Neural cell (in vitro differentiated cells): ENCODE measurements around the gene ISLR2. TPM values are rescaled to one million over a fixed set of nuclear protein-coding genes. Genes with fewer than 3 reads are reported as not detected.

Experiments
- H2AFZ ChIP-seq: fragments of 200-600, 300-800 bp; sonication (generic), shearing (Covaris generic); 2 replicates; pipeline ENCODE4 v1.6.0; 2014; ENCODE audit warnings: low read depth, mild to moderate bottlenecking, antibody characterized with exemption, low read length, moderate library complexity
- H3F3A ChIP-seq: fragments of 200-600 bp; shearing (Covaris generic); 2 replicates; pipeline ENCODE4 v1.6.1; 2016; ENCODE audit warnings: mild to moderate bottlenecking, moderate library complexity, mixed read lengths, antibody characterized with exemption, low read length; ENCODE audit not compliant: insufficient read depth, poor library complexity, severe bottlenecking
- H3K27ac ChIP-seq: fragments of 200-600, 300-800 bp; sonication (generic), shearing (Covaris generic); 2 replicates; pipeline ENCODE4 v1.5.1; 2014; ENCODE audit warnings: mild to moderate bottlenecking, low read length, moderate library complexity
- H3K27me3 ChIP-seq: fragments of 300-800, 200-600 bp; sonication (generic), shearing (Covaris generic); 2 replicates; pipeline ENCODE4 v1.6.0; 2014; ENCODE audit warnings: mild to moderate bottlenecking, low read depth, low read length, moderate library complexity; ENCODE audit not compliant: insufficient read depth
- H3K36me3 ChIP-seq: fragments of 300-800, 200-600 bp; sonication (generic), shearing (Covaris generic); 2 replicates; pipeline ENCODE4 v1.5.1; 2014; ENCODE audit warnings: mild to moderate bottlenecking, antibody characterized with exemption, low read length, moderate library complexity; ENCODE audit not compliant: insufficient read depth
- H3K4me2 ChIP-seq: fragments of 300-800, 200-600 bp; sonication (generic), shearing (Covaris generic); 2 replicates; pipeline ENCODE4 v1.6.0; 2014; ENCODE audit warnings: mild to moderate bottlenecking, low read length
- H3K4me3 ChIP-seq: fragments of 300-800, 200-600 bp; sonication (generic), shearing (Covaris generic); 2 replicates; pipeline ENCODE4 v1.5.1; 2014; ENCODE audit warnings: mild to moderate bottlenecking, low read length, moderate library complexity
- H3K79me2 ChIP-seq: fragments of 200-600 bp; shearing (Covaris generic); replicated peaks from 2 replicates; pipeline ENCODE4 v1.6.0; 2014; ENCODE audit warnings: mild to moderate bottlenecking, low read length, moderate library complexity; ENCODE audit not compliant: insufficient read depth
- H3K9ac ChIP-seq: fragments of 300-800, 200-600 bp; sonication (generic), shearing (Covaris generic); 2 replicates; pipeline ENCODE4 v1.6.1; 2016; ENCODE audit warnings: mild to moderate bottlenecking, low read length, mixed read lengths
- H3K9me2 ChIP-seq: fragments of 200-600 bp; shearing (Covaris generic); 2 replicates; pipeline ENCODE4 v1.6.1; 2016; ENCODE audit warnings: mild to moderate bottlenecking, low read length, mixed read lengths; ENCODE audit not compliant: insufficient read depth
- H3K9me3 ChIP-seq: fragments of 200-600, 300-800 bp; sonication (generic), shearing (Covaris generic); 2 replicates; pipeline ENCODE4 v1.6.1; 2016; ENCODE audit warnings: mild to moderate bottlenecking, mixed run types, low read length, moderate library complexity, mixed read lengths
- H4K20me1 ChIP-seq: fragments of 200-600 bp; shearing (Covaris generic); 2 replicates; pipeline ENCODE4 v1.6.1; 2016; ENCODE audit warnings: mild to moderate bottlenecking, mixed run types; ENCODE audit not compliant: insufficient read depth
- CTCF ChIP-seq: fragments of 450-650 bp; IDR thresholded peaks from 2 replicates; pipeline ENCODE4 v1.5.1; 2014; ENCODE audit warnings: antibody characterized with exemption, mild to moderate bottlenecking, moderate library complexity; ENCODE audit not compliant: poor library complexity, severe bottlenecking
- EP300 ChIP-seq: fragments of 450-650 bp; conservative IDR thresholded peaks from 2 replicates; pipeline ENCODE4 v1.6.1; 2014; ENCODE audit warnings: antibody characterized with exemption, mild to moderate bottlenecking, moderate library complexity; ENCODE audit not compliant: poor library complexity, severe bottlenecking
- EZH2 ChIP-seq: fragments of 200-600, 300-800 bp; shearing (Covaris generic), sonication (generic); IDR thresholded peaks from 2 replicates; pipeline ENCODE4 v1.6.1; 2014; ENCODE audit warnings: antibody characterized with exemption, low read length, borderline replicate concordance, mild to moderate bottlenecking; ENCODE audit not compliant: insufficient read depth, poor library complexity, severe bottlenecking
- MXI1 ChIP-seq: fragments of 450-650 bp; conservative IDR thresholded peaks from 2 replicates; pipeline ENCODE4 v1.6.1; 2014; ENCODE audit warnings: antibody characterized with exemption, mild to moderate bottlenecking; ENCODE audit not compliant: poor library complexity, severe bottlenecking
- POLR2AphosphoS5 ChIP-seq: IDR thresholded peaks from 2 replicates; pipeline ENCODE4 v1.6.1; 2012
- RAD21 ChIP-seq: fragments of 450-650 bp; conservative IDR thresholded peaks from 2 replicates; pipeline ENCODE4 v1.6.1; 2014; ENCODE audit warnings: antibody characterized with exemption, mild to moderate bottlenecking, moderate library complexity
- REST ChIP-seq: IDR thresholded peaks from 2 replicates; pipeline ENCODE4 v1.6.1; 2012; ENCODE audit warnings: borderline replicate concordance
- SMC3 ChIP-seq: fragments of 450-650 bp; conservative IDR thresholded peaks from 2 replicates; pipeline ENCODE4 v1.6.1; 2014; ENCODE audit warnings: antibody characterized with exemption, mild to moderate bottlenecking, moderate library complexity; ENCODE audit not compliant: poor library complexity
- TAF1 ChIP-seq: IDR thresholded peaks from 2 replicates; pipeline ENCODE4 v1.6.1; 2012; ENCODE audit warnings: low read depth
- polyA plus RNA-seq: library from polyadenylated mRNA; depleted of rRNA; stranded (reverse); fragments of >200 nt; gene quantifications from 2 replicates; pipeline ENCODE4 v1.2.3, GENCODE V29; 2014

Gene ISLR2
- polyA plus RNA-seq, 1 donor from 2014 or later = 301 TPM

GRCh38 chr15:74174219-74174957 lies 44.0 kb downstream of the ISLR2 start:
- no peaks in the 10 kb centered on the region for H3F3A ChIP-seq
- H3K9me3 ChIP-seq = no peaks in the 10 kb centered on the region
- no peak overlapping the region for H3K4me3 ChIP-seq
- no peak overlapping the region for H3K4me2 ChIP-seq
- H3K27ac ChIP-seq = no peak overlapping the region
- H2AFZ ChIP-seq = no peak overlapping the region
- no peaks in the 10 kb centered on the region for H3K27me3 ChIP-seq
- H3K36me3 ChIP-seq = no peaks in the 10 kb centered on the region
- H4K20me1 ChIP-seq = no peaks in the 10 kb centered on the region
- TF ChIP-seq POLR2AphosphoS5 (no peak), REST (no peak), EP300 (no peak)
- no peaks in the 10 kb centered on the region for H3K79me2 ChIP-seq
- H3K9ac ChIP-seq = no peak overlapping the region
- H3K9me2 ChIP-seq = no peaks in the 10 kb centered on the region

GRCh38 chr15:74174958-74175253 lies 44.5 kb downstream of the ISLR2 start:
- H2AFZ ChIP-seq = no peak overlapping the region
- no peak overlapping the region for H3K9ac ChIP-seq
- no peak for TF ChIP-seq MXI1
- H3K27me3 ChIP-seq = no peaks in the 10 kb centered on the region
- no peaks in the 10 kb centered on the region for H3K36me3 ChIP-seq
- no peak overlapping the region for H3K27ac ChIP-seq
- H3K9me3 ChIP-seq = no peaks in the 10 kb centered on the region
- no peaks in the 10 kb centered on the region for H3K79me2 ChIP-seq
- H4K20me1 ChIP-seq = no peaks in the 10 kb centered on the region
- no peak overlapping the region for H3K4me2 ChIP-seq
- H3F3A ChIP-seq = no peaks in the 10 kb centered on the region
- H3K9me2 ChIP-seq = no peaks in the 10 kb centered on the region
- no peak overlapping the region for H3K4me3 ChIP-seq

- H3K9me2 ChIP-seq = no peaks in the 10 kb centered on the region
- no peak for TF ChIP-seq SMC3
- no peak for TF ChIP-seq REST
- no peak for TF ChIP-seq POLR2AphosphoS5
- no peak for TF ChIP-seq EP300
- no peak for TF ChIP-seq MXI1
- no peak for TF ChIP-seq EZH2
- no peak for TF ChIP-seq CTCF
- TF ChIP-seq RAD21 = no peak
- no peak for TF ChIP-seq TAF1
- H3F3A ChIP-seq = no peaks in the 10 kb centered on the region
- no peaks in the 10 kb centered on the region for H3K27me3 ChIP-seq
- H3K4me3 ChIP-seq = no peak overlapping the region
- H3K79me2 ChIP-seq = no peaks in the 10 kb centered on the region
- H3K4me2 ChIP-seq = no peak overlapping the region
- H2AFZ ChIP-seq = no peak overlapping the region
- no peak overlapping the region for H3K9ac ChIP-seq
- no peak overlapping the region for H3K27ac ChIP-seq
- H4K20me1 ChIP-seq = no peaks in the 10 kb centered on the region
- H3K36me3 ChIP-seq = no peaks in the 10 kb centered on the region
- no peaks in the 10 kb centered on the region for H3K9me3 ChIP-seq
Observed at GRCh38 chr15:74175271-74176191, 45.1 kb downstream of the ISLR2 start.
